Measurements from ENCODE around the gene SMO.

Gene SMO

GRCh38 chr7:129258649-129259389 lies 70.4 kb downstream of the SMO start:
- Histone ChIP-seq H3K9me3 (ENCODE audit: control insufficient read depth in 1 of 2, low read length in 2 of 2) (no peaks in the 10 kb centered on the region), H3K4me1 (ENCODE audit: control insufficient read depth in 1 of 2, insufficient read depth in 2 of 2, low read length in 2 of 2) (no peaks in the 10 kb centered on the region), H3K4me3 (ENCODE audit: low read depth in 1 of 2, low read length in 2 of 2) (no peak overlapping the region), H3K36me3 (ENCODE audit: control insufficient read depth in 1 of 2, insufficient read depth in 2 of 2, low read length in 2 of 2) (no peaks in the 10 kb centered on the region), H3K9ac (ENCODE audit: low read depth in 1 of 2, low read length in 2 of 2) (no peak overlapping the region), H3K27ac (ENCODE audit: low read depth, low read length) (no peak overlapping the region), H3K27me3 (ENCODE audit: control insufficient read depth in 1 of 2, insufficient read depth in 2 of 2, low read length in 2 of 2) (no peaks in the 10 kb centered on the region)

GRCh38 chr7:129262324-129262723 lies 73.9 kb downstream of the SMO start:
- Histone ChIP-seq H3K9ac (ENCODE audit: low read depth in 1 of 2, low read length in 2 of 2) (no peak overlapping the region), H3K27ac (ENCODE audit: low read depth, low read length) (no peak overlapping the region), H3K4me3 (ENCODE audit: low read depth in 1 of 2, low read length in 2 of 2) (no peak overlapping the region), H3K4me1 (ENCODE audit: control insufficient read depth in 1 of 2, insufficient read depth in 2 of 2, low read length in 2 of 2) (no peaks in the 10 kb centered on the region), H3K27me3 (ENCODE audit: control insufficient read depth in 1 of 2, insufficient read depth in 2 of 2, low read length in 2 of 2) (no peaks in the 10 kb centered on the region), H3K9me3 (ENCODE audit: control insufficient read depth in 1 of 2, low read length in 2 of 2) (no peaks in the 10 kb centered on the region), H3K36me3 (ENCODE audit: control insufficient read depth in 1 of 2, insufficient read depth in 2 of 2, low read length in 2 of 2) (no peaks in the 10 kb centered on the region)
